ENCODE measurements around the gene ENTPD1.
"Not testable (repeated sequence)": the region's sequence is repeated elsewhere in the genome, so short reads cannot be mapped to it uniquely, and the experiment has no call there.

Gene ENTPD1

DNA sequence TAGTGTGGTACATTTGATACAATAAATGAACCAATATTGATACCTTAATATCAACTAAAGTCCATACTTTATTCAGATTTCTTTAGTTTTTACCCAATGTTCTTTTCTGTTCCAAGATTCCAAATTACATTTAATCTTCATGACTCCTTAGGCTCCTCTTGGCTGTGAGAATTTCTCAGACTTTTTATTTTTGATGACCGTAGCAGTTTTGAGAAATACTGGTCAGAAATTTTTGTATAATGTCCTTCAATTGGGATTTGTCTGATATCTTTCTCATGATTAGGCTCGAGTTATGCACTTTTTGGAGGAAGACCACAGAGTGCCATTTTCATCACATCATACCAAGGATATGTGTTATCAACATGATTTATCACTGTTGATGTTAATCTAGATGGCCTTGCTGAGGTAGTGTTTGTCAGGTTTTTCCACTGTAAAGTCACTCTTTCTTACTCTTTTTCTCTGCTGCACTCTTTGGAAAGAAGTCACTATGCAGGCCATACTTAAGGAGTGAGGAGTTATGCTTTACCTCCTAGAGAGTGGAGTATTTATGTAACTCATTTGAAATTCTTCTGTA lies 12.9 kb upstream of the ENTPD1 start:
- Mint-ChIP-seq H3K9me3 (peaks cover 3% of the 10 kb centered on the region), H3K4me1 (peaks cover 9% of the 10 kb centered on the region), H3K36me3 (peaks cover 6% of the 10 kb centered on the region), H3K27ac (no peak overlapping the region), H3K4me3 (no peak overlapping the region)
- DNase-seq (ENCODE audit: low spot score in 2 of 2) (no peak), ATAC-seq (no peak)

DNA sequence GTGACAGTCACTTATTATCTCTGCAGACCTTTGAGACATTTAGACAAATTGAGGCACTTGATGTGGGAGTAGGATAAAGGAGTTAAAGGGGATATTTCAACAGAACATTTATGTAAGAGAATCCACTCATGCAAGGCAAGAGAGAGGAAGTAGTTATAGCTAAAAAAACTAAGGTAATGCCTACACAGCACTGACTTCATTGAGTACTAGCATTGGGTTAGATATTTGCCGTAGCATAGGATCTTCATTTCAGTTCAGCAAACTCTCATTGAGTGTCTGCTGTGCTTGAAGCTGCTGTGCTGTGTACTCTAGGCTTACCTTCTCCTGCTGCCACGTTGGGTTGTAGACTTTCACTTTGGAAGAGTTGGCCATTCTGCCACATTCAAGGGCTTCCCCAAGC lies 10.5 kb upstream of the ENTPD1 start:
- ATAC-seq, result no peak
- Mint-ChIP-seq H3K27ac (no peak overlapping the region), H3K4me1 (peaks cover 9% of the 10 kb centered on the region), H3K9me3 (peaks cover 3% of the 10 kb centered on the region), H3K4me3 (no peak overlapping the region), H3K36me3 (no peaks in the 10 kb centered on the region)
- DNase-seq (ENCODE audit: low spot score in 2 of 2), result no peak

DNA sequence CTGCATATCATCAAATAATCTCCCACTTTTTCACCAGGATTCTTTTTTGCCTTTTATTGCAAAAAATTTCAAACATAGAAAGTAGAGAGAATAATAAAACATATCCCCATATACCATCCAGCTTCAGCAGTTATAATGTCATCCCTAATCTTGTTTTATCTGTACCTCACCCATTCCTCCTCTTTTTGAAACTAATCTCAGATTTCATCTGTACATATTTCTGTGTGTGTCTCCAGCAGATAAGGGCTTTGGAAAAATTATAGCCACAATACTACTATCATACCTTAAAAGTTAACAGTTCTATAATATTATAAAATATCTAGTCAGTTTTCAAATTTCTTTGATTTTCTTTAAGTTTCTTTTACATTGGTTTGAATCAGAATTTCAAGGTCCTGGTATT lies 7.6 kb upstream of the ENTPD1 start:
- no peaks in the 10 kb centered on the region for H3K36me3 Mint-ChIP-seq
- H3K9me3 Mint-ChIP-seq, result peaks cover 8% of the 10 kb centered on the region
- ATAC-seq (no peak), DNase-seq (ENCODE audit: low spot score in 2 of 2) (no peak)
- H3K4me1 Mint-ChIP-seq, result no peaks in the 10 kb centered on the region
- no peak overlapping the region for H3K4me3 Mint-ChIP-seq
- H3K27ac Mint-ChIP-seq, result no peak overlapping the region

DNA sequence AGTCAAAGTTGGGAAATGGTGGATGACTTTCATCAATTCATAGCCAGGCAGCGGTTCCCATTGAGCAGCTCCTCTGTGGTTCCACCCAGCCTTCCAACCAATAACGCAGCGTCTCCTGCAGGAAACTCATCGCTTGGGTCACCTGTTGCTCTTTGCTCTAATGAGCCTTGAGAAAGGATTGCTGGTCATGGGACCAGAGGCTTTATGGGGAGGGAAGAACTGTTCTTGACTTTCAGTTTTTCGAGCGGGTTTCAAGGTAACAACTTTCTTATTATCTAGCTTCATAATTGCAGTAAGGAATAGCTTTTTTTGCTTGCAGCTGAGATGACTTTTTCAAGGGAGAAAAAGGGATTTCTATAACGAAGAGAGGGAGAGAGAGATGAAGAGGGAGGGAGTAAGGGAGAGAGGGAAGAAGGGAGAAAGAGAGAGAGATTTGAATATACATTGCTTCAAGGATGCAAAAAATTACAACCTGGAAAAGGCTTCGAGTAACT lies 405 bp upstream of the ENTPD1 start:
- no peak for ATAC-seq
- Mint-ChIP-seq H3K4me3 (peak overlapping the region; percentile 73), H3K36me3 (peaks cover 10% of the 10 kb centered on the region), H3K4me1 (peaks cover 53% of the 10 kb centered on the region), H3K27ac (peak overlapping the region; percentile 70), H3K9me3 (peaks cover 5% of the 10 kb centered on the region)
- DNase-seq (ENCODE audit: low spot score in 2 of 2), result no peak

DNA sequence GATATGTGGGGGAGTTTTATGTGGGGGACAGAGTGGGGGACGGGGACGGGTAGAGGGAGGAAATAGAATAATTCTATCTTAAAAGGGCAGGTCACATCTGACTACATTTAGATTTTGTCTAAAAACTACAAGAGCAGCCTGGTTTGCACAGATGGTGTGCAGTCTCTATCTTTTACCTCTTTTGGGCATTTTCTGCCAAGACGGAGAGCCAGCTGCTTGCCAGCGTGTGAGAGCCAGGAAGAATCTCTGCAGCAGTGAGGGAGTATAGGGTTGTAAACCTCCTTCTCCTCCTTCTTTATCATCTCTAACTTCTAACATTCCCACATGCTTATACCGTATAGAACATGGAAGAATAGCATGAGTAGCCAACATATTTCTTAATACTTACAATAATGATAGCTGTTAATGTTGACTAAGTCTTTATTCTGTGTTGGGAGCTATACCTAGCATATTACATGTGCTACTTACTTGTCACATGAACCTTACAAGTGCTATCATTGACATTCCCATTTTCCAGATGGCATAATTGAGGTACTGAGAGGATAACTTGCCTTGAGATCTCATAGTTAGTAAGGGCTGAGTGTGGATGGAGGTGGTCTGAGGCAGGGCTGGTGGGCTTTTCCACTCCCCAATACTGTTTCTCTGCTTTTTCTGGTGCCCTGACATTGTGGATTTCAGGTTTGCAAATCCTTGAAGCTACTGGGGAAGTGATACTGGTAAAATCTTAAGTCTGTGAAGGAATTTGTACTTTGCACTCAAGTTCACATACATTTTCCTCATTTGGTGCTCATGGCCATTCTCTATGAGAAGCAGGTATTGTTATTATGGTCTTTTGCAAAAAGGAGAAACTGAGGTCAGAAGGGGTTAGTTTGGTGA lies 1.1 kb downstream of the ENTPD1 start:
- Mint-ChIP-seq H3K36me3 (peaks cover 16% of the 10 kb centered on the region), H3K9me3 (peaks cover under 1% of the 10 kb centered on the region), H3K4me3 (peak overlapping the region; percentile 73), H3K4me1 (peaks cover 64% of the 10 kb centered on the region), H3K27ac (peak overlapping the region; percentile 70)
- DNase-seq (ENCODE audit: low spot score in 2 of 2) (no peak), ATAC-seq (no peak)

DNA sequence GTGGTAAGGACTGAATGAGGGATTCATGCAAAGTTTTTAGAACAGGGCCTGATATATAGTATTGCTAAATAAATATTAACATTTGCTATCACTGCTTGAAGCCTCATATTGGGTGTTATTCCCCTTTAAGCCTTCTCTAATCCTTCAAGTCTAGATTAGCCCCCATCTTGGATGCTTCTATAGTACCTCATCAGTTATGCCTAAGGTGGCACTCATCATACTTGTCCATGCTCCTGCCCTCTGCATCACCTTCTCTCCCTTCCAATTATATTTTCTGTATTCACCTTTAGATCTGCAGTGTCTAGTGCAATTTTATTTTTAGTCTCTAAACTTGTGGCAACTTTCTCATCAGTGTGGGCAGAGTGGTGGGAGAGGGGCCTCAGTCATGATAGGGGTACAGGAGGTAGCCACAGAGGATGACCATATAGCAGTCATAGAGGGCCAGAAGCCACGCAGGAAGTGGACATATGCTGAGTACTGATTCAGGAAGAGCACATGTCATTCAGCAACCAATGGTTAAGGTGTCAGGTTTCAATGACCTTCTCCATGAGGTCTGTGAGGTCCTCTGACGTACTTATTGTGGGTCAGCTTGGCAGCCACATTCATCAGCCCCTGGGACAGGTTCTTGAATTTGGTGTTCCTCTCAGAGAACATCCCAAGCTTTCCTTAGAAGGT lies 2.5 kb downstream of the ENTPD1 start:
- DNase-seq (ENCODE audit: low spot score in 2 of 2) (peak; percentile 36 to 55), ATAC-seq (peak; percentile 88)
- Mint-ChIP-seq H3K9me3 (no peaks in the 10 kb centered on the region), H3K27ac (peak overlapping the region; percentile 70), H3K36me3 (peaks cover 19% of the 10 kb centered on the region), H3K4me3 (peak overlapping the region; percentile 73), H3K4me1 (peaks cover 65% of the 10 kb centered on the region)

DNA sequence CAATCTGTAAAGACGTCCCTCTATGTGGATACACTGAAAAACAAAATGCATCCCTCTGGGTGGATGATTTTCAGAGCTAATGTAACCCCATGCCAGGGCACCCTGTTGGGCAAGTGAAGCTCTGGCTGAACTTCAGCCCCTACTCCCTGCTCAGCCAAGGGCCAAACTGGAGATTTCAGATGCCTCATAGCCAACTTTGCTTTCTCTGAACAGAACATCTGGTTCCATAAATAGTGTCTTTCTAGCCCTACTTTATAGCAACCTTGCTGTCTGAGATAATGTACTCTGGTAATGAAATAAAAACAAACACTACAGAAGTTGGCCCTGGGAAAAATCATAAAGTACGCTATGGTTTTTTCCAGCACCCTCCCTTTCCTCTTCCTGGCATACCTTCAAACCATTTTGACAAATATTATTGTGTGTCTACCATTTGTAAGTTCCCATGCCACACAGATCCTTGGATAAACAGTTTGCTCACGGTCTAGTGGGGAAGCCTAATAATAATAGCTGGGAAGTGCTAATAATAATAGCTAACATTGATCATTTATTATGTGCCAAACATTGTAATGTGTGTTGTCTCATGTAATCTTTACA lies 3.4 kb downstream of the ENTPD1 start:
- H3K4me3 Mint-ChIP-seq, result peak overlapping the region; percentile 73
- peaks cover 65% of the 10 kb centered on the region for H3K4me1 Mint-ChIP-seq
- DNase-seq (ENCODE audit: low spot score in 2 of 2) (no peak), ATAC-seq (no peak)
- no peaks in the 10 kb centered on the region for H3K9me3 Mint-ChIP-seq
- H3K36me3 Mint-ChIP-seq, result peaks cover 26% of the 10 kb centered on the region
- H3K27ac Mint-ChIP-seq, result peak overlapping the region; percentile 70

DNA sequence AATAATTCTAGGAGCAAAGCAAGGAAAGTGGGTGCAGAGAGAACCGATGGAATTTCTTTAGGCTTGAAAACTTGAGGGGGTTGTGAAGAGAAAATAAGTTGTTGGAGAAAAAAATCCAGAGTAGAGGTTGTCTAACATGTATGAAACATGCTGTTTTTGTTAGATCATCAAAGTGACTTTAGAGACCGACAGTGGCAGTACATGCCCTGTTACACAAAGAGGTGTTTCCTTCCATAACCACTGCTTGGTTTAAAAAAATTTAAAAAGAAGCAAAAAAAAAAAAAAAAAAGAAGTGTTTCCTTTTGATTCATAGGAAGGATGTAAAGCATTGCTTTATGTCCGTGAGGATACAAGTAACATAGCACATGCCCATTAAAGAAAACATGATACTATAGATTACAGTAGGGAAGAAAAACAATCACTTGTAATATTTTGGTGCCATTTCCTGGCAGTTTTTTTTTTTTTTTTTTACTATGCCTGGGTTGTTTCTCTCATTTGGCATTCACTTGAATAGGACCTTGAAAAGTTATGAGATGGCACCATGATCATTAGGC lies 6.1 kb downstream of the ENTPD1 start:
- Mint-ChIP-seq H3K27ac (peak overlapping the region; percentile 35), H3K4me3 (peak overlapping the region; percentile 42), H3K36me3 (peaks cover 26% of the 10 kb centered on the region), H3K4me1 (peaks cover 47% of the 10 kb centered on the region), H3K9me3 (no peaks in the 10 kb centered on the region)
- DNase-seq (ENCODE audit: low spot score in 2 of 2), result no peak
- peak; percentile 22 for ATAC-seq

DNA sequence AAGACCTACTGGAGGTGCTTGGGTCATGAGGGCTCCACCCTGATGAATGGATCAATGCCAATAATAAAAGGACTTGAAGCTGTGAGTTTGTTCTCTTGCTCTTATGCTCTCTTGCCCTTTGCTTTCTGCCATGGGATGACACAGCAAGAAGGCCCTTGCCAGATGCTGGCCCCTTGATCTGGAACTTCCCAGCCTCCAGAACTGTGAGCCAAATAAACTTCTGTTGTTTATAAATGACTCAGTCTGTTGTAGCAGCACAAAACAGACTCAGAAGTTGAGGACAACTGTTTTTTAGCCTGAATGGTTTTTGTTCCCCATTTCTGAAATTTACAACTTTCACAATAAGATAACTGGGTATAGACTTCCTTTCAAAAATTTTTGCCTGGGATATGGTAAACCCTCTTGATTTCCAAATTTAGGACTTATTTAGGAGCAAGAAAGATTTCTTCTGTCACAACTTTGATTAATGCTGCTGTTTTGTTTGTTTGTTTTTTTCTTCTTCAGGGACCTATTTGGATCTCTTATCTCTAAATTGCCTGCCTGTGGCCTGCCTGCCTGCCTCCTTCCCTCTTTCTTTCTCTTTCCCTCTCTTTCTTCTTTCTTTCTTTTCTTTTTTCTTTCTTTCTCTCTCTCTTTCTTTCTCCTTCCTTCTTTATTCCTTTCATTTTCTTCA lies 12.1 kb downstream of the ENTPD1 start:
- H3K4me3 Mint-ChIP-seq, result no peak overlapping the region
- H3K27ac Mint-ChIP-seq, result peak overlapping the region; percentile 77
- no peak for DNase-seq (ENCODE audit: low spot score in 2 of 2)
- peak; percentile 71 for ATAC-seq
- peaks cover 3% of the 10 kb centered on the region for H3K9me3 Mint-ChIP-seq
- peaks cover 29% of the 10 kb centered on the region for H3K36me3 Mint-ChIP-seq
- peaks cover 23% of the 10 kb centered on the region for H3K4me1 Mint-ChIP-seq

DNA sequence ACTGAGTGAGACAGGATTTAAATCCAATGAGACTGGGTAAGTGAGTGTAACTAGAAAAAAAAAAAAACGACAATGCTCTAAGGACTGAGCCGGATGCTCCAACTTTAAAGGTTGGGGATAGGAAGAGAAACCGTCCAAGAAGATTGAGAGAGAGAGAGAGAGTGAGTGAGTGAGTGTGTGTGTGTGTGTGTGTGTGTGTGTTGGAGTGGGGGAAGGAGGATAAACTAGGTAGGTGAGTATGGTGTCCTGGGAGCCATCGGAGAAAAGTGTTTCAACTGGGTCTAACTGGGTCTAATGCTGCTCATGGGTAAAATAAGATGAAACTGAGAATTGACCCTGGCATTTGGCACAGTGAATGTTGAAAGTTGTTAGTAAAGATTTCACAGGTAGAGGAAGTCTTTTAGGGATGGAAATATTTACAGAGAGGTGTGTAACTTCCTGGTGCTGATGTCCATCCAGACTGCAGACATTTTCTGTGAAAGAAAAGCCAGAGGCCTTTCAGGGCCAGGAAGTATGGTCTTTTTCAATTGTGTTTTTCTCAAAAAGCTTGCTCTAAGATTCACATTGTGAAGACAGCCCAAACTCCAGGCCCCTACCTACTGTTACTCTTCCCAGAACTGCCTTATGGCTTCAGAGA lies 14.2 kb downstream of the ENTPD1 start:
- Mint-ChIP-seq H3K9me3 (peaks cover 3% of the 10 kb centered on the region), H3K4me3 (no peak overlapping the region), H3K4me1 (peaks cover 23% of the 10 kb centered on the region), H3K36me3 (peaks cover 19% of the 10 kb centered on the region), H3K27ac (no peak overlapping the region)
- DNase-seq (ENCODE audit: low spot score in 2 of 2) (no peak), ATAC-seq (no peak)

DNA sequence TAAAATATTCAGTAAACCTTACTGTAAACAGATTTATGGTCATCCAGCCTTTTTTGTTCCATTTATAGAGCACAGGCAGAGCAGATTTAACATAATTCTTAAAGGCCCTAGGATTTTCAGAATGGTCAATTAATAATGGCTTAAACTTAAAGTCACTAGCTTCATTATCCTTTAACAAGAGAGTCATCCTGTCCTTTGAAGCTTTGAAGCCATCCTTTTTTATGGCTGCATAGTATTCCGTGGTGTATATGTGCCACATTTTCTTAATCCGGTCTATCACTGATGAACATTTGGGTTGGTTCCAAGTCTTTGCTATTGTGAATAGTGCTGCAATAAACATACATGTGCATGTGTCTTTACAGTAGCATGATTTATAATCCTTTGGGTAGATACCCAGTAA lies 17.5 kb downstream of the ENTPD1 start:
- H3K36me3 Mint-ChIP-seq; H3K4me3 Mint-ChIP-seq; DNase-seq (ENCODE audit: low spot score in 2 of 2); H3K27ac Mint-ChIP-seq; H3K9me3 Mint-ChIP-seq; ATAC-seq: not testable (repeated sequence)
- H3K4me1 Mint-ChIP-seq, result peaks cover 21% of the 10 kb centered on the region

DNA sequence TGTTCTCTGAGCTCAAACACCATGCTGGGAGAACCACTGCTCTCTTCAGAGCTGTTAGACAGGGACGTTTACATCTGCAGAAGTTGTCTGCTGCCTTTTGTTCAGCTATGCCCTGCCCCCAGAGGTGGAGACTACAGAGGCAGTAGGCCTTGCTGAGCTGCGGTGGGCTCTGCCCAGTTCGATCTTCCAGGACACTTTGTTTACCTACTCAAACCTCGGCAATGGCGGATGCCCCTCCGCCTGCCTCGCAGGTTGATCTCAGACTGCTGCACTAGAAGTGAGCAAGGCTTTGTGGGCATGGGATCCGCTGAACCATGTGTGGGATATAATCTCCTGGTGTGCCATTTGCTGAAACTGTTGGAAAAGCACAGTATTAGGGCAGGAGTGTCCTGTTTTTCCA lies 21.7 kb downstream of the ENTPD1 start:
- H3K9me3 Mint-ChIP-seq; H3K4me1 Mint-ChIP-seq; H3K4me3 Mint-ChIP-seq; ATAC-seq; H3K27ac Mint-ChIP-seq; DNase-seq (ENCODE audit: low spot score in 2 of 2); H3K36me3 Mint-ChIP-seq: not testable (repeated sequence)

DNA sequence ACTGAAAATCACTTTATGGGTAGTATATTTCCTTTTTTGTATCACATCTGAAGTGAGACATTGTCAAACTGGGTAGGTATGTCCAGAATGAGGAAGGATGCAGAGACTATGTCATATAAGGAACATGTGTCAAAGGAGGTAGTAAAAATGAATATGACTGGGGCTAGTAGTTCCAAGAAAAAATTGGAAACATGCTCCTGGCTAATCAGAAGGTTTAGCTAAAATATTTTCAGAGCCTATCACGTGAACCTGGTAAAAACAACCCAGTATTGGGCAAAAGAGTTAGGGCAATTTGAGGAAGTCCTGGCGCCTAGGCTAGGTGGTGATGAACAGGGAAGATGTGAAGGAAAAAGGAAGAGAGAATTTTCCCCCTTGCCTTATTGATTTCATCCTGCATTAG lies 26.4 kb downstream of the ENTPD1 start:
- DNase-seq (ENCODE audit: low spot score in 2 of 2) (no peak), ATAC-seq (no peak)
- H3K4me3 Mint-ChIP-seq, result no peak overlapping the region
- peaks cover 11% of the 10 kb centered on the region for H3K36me3 Mint-ChIP-seq
- H3K9me3 Mint-ChIP-seq, result no peaks in the 10 kb centered on the region
- peaks cover 46% of the 10 kb centered on the region for H3K4me1 Mint-ChIP-seq
- no peak overlapping the region for H3K27ac Mint-ChIP-seq

DNA sequence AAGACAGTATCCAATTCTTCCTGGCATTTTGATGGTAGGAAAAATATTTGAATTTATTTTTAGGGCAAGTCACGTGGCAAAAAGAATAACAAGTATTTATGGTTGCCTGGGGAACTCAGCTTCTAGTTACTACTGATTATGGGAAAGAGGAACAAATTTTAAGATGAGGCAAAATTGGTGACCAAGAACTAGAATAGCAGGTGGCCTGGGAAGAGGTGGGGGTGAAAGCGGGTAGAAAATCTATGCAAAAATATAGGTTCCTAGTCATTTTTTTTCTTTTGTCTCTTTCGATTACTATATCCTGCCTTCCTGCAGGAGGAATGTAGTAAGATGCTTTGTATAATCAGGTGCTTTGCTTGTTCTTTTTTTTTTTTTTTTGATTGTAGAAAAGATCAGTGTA lies 27.8 kb downstream of the ENTPD1 start:
- no peak for DNase-seq (ENCODE audit: low spot score in 2 of 2)
- peaks cover 13% of the 10 kb centered on the region for H3K36me3 Mint-ChIP-seq
- no peaks in the 10 kb centered on the region for H3K9me3 Mint-ChIP-seq
- peak; percentile 61 for ATAC-seq
- no peak overlapping the region for H3K4me3 Mint-ChIP-seq
- H3K4me1 Mint-ChIP-seq, result peaks cover 49% of the 10 kb centered on the region
- H3K27ac Mint-ChIP-seq, result peak overlapping the region; percentile 64
